Measurements from ENCODE around the gene PPP2R1A.

DNA sequence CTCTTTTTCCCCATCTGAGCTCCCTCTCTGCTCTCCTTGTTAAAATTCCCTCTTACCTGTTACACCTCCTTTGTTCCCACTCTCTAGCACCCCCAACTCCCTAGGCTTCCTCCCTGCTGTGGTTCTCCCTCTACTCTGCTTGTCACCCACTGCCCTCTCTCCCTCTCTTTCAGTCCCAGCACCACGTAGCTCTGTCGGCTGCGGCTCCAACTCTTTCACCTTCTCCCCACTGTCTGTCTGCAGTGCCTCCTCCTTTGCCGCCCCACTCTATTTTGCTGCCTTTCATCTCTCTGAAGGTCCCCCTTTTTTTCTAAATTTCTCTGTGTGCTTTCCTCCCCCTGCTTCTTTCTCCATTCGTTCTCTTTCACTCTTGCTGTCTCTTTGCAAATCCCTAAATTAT, 19.5 kb upstream of the PPP2R1A start:
- TF ChIP-seq EZH2 (IDR thresholded peaks at IDR 0.05), result no peak
- TF ChIP-seq ATF3 (IDR thresholded peaks at IDR 0.05), result no peak
- TF ChIP-seq CTCF (IDR thresholded peaks at IDR 0.05 in 2 of 3, conservative IDR thresholded peaks at IDR 0.05 in 1 of 3; ENCODE audit: borderline replicate concordance in 1 of 3, insufficient read depth in 1 of 3, low read depth in 2 of 3, low read length in 2 of 3), result no peak
